Esophagus (tissue), 2 donors: ENCODE measurements around the gene ITSN2. TPM values are rescaled to one million over a fixed set of nuclear protein-coding genes. Genes with fewer than 3 reads are reported as not detected.

Experiments used
- H3K27ac ChIP-seq, 2 donors: one replicate each; pipeline ENCODE4 v1.5.1; 2013; ENCODE audit warnings: low read depth in 2 of 2, mild to moderate bottlenecking in 2 of 2, inconsistent platforms in 1 of 2, low read length in 1 of 2, moderate library complexity in 1 of 2
- H3K27me3 ChIP-seq, 2 donors: one replicate each; pipeline ENCODE4 v1.6.1; 2013; ENCODE audit warnings: low read length in 2 of 2, control low read depth in 1 of 2, mild to moderate bottlenecking in 1 of 2; ENCODE audit not compliant: insufficient read depth in 2 of 2, control insufficient read depth in 1 of 2
- H3K36me3 ChIP-seq, 2 donors: one replicate each; pipeline ENCODE4 v1.6.1; 2013; ENCODE audit warnings: low read length in 1 of 2; ENCODE audit not compliant: control insufficient read depth in 2 of 2, insufficient read depth in 2 of 2
- H3K4me1 ChIP-seq, 2 donors: one replicate each; pipeline ENCODE4 v1.6.1; 2013; ENCODE audit warnings: low read length in 1 of 2; ENCODE audit not compliant: control insufficient read depth in 2 of 2, insufficient read depth in 2 of 2
- H3K4me3 ChIP-seq, 2 donors: one replicate each; pipeline ENCODE4 v1.5.1; 2013; ENCODE audit warnings: low read length in 2 of 2, mild to moderate bottlenecking in 2 of 2, low read depth in 1 of 2, moderate library complexity in 1 of 2
- H3K9me3 ChIP-seq, 2 donors: one replicate each; pipeline ENCODE4 v1.6.1; 2013; ENCODE audit warnings: mild to moderate bottlenecking in 2 of 2, low read depth in 1 of 2, low read length in 1 of 2, moderate library complexity in 1 of 2; ENCODE audit not compliant: control insufficient read depth in 2 of 2, insufficient read depth in 1 of 2
- WGBS, 2 donors: extraction: QIAGEN DNeasy Blood & Tissue Kit; methylation state at CpG; one replicate each; pipeline ENCODE4 v1.1.7; 2013; 5-methylcytosine and 5-hydroxymethylcytosine counted together
- polyA plus RNA-seq, 2 donors: library from polyadenylated mRNA; stranded (reverse); fragments of 200-250 nt; gene quantifications; one replicate each; pipeline ENCODE4 v1.2.3, GENCODE V29; 2013
- donor health status: healthy with polysubstance abuse.
- donor health status: Bipolar disorder and iron deficiency.

ITSN2 gene
- polyA plus RNA-seq, 2 donors = 33.2 to 61.0 TPM

- no peaks in the 10 kb centered on the region for H3K27me3 ChIP-seq
These were observed 118.8 kb downstream of the ITSN2 start for GRCh38 chr2:24241528-24241927.

GRCh38 chr2:24239553-24239952 lies 120.8 kb downstream of the ITSN2 start:
- Histone ChIP-seq H3K27ac (no peak overlapping the region), H3K4me1 (no peaks in the 10 kb centered on the region)
- WGBS, 2 donors = 96 to 100% methylated on average over 1 of the region's 1 CpG

More at GRCh38 chr2:24241528-24241927, 118.8 kb downstream of the ITSN2 start:
- peaks cover 0 to 9% of the 10 kb centered on the region in 2 donors for H3K36me3 ChIP-seq
- no peak overlapping the region for H3K27ac ChIP-seq
- no peaks in the 10 kb centered on the region for H3K4me1 ChIP-seq
- H3K4me3 ChIP-seq = no peak overlapping the region
- no peaks in the 10 kb centered on the region for H3K9me3 ChIP-seq

GRCh38 chr2:24238158-24238557 lies 122.2 kb downstream of the ITSN2 start:
- peaks cover 0 to 2% of the 10 kb centered on the region in 2 donors for H3K36me3 ChIP-seq
- 85 to 92% methylated on average over 2 of the region's 2 CpGs for WGBS, 2 donors
- no peak overlapping the region for H3K27ac ChIP-seq
- H3K27me3 ChIP-seq = no peaks in the 10 kb centered on the region
- no peaks in the 10 kb centered on the region for H3K4me1 ChIP-seq
- H3K9me3 ChIP-seq = no peaks in the 10 kb centered on the region
- no peak overlapping the region for H3K4me3 ChIP-seq

More at GRCh38 chr2:24239553-24239952, 120.8 kb downstream of the ITSN2 start:
- Histone ChIP-seq H3K9me3 (no peaks in the 10 kb centered on the region), H3K4me3 (no peak overlapping the region), H3K27me3 (no peaks in the 10 kb centered on the region), H3K36me3 (peaks cover 0 to 5% of the 10 kb centered on the region in 2 donors)

- no peaks in the 10 kb centered on the region for H3K4me1 ChIP-seq
- H3K27me3 ChIP-seq = no peaks in the 10 kb centered on the region
- H3K4me3 ChIP-seq = no peak overlapping the region
- H3K36me3 ChIP-seq = peaks cover 0 to 2% of the 10 kb centered on the region in 2 donors
- H3K9me3 ChIP-seq = no peaks in the 10 kb centered on the region
- 98 to 100% methylated on average over 1 of the region's 1 CpG for WGBS, 2 donors
- H3K27ac ChIP-seq = no peak overlapping the region
These were observed 123.0 kb downstream of the ITSN2 start for GRCh38 chr2:24237313-24237712.

GRCh38 chr2:24233321-24233720 lies 127.0 kb downstream of the ITSN2 start:
- Histone ChIP-seq H3K4me3 (no peak overlapping the region), H3K27ac (no peak overlapping the region), H3K27me3 (no peaks in the 10 kb centered on the region), H3K9me3 (no peaks in the 10 kb centered on the region), H3K4me1 (no peaks in the 10 kb centered on the region), H3K36me3 (peaks cover 2 to 4% of the 10 kb centered on the region in 2 donors)
- WGBS, 2 donors = 94 to 99% methylated on average over 2 of the region's 2 CpGs

- Histone ChIP-seq H3K36me3 (peaks cover 2 to 4% of the 10 kb centered on the region in 2 donors), H3K4me1 (no peaks in the 10 kb centered on the region), H3K27ac (no peak overlapping the region), H3K4me3 (no peak overlapping the region), H3K9me3 (no peaks in the 10 kb centered on the region), H3K27me3 (no peaks in the 10 kb centered on the region)
- 89 to 96% methylated on average over 4 of the region's 4 CpGs for WGBS, 2 donors
These were observed 128.9 kb downstream of the ITSN2 start for GRCh38 chr2:24231461-24231881.

- H3K27ac ChIP-seq = no peak overlapping the region
- H3K27me3 ChIP-seq = no peaks in the 10 kb centered on the region
- H3K4me1 ChIP-seq = no peaks in the 10 kb centered on the region
- H3K9me3 ChIP-seq = no peaks in the 10 kb centered on the region
- no peak overlapping the region for H3K4me3 ChIP-seq
- WGBS, 2 donors = 53 to 62% methylated on average over 1 of the region's 1 CpG
- H3K36me3 ChIP-seq = peaks cover 4 to 6% of the 10 kb centered on the region in 2 donors
These were observed 131.9 kb downstream of the ITSN2 start for GRCh38 chr2:24228470-24228869.

- 92 to 94% methylated on average over 9 of the region's 9 CpGs for WGBS, 2 donors
- Histone ChIP-seq H3K4me3 (no peak overlapping the region), H3K27me3 (no peaks in the 10 kb centered on the region), H3K36me3 (peaks cover 0 to 9% of the 10 kb centered on the region in 2 donors), H3K9me3 (no peaks in the 10 kb centered on the region), H3K27ac (no peak overlapping the region), H3K4me1 (no peaks in the 10 kb centered on the region)
These were observed 134.7 kb downstream of the ITSN2 start for GRCh38 chr2:24225499-24226242.

GRCh38 chr2:24222946-24223345 lies 137.4 kb downstream of the ITSN2 start:
- Histone ChIP-seq H3K27me3 (no peaks in the 10 kb centered on the region), H3K36me3 (peaks cover 5 to 20% of the 10 kb centered on the region in 2 donors), H3K9me3 (no peaks in the 10 kb centered on the region), H3K4me1 (no peaks in the 10 kb centered on the region), H3K4me3 (no peak overlapping the region), H3K27ac (no peak overlapping the region)
- WGBS, 2 donors = 74 to 76% methylated on average over 6 of the region's 6 CpGs
